HepG2 (cell line): Measurements from ENCODE around the gene RPP25L. TPM values are rescaled to one million over a fixed set of nuclear protein-coding genes. Genes with fewer than 3 reads are reported as not detected.

Source experiments
- ATAC-seq: fragments of 200-7000 bp; cut with Tn5 transposase; 3 replicates; pipeline ENCODE4 v1.9.1; 2020; ENCODE audit warnings: mild to moderate bottlenecking, moderate library complexity
- BruUV-seq: library from RNA; stranded (reverse); fragments of 400-500 nt; replicated peaks from 2 replicates; lab custom pipeline; 2021; lab: Mats Ljungman, UMichigan
- CTCF ChIA-PET: fragments of 300-600 bp; formaldehyde crosslinking; extraction: SDS; loops from one replicate; lab custom pipeline; 2021; ENCODE audit warnings: low total read pairs, inconsistent platforms, low intra/inter-chr PET ratio; lab: Yijun Ruan, JAX
- POLR2A ChIA-PET: fragments of 350-600 bp; sonication (Branson Sonifier 250); formaldehyde crosslinking; loops from one replicate; lab custom pipeline; 2020; ENCODE audit warnings: antibody characterized with exemption, inconsistent platforms; lab: Yijun Ruan, JAX
- DNase-seq: peaks from one replicate; pipeline ENCODE4 v3.0.0-alpha.2; 2015; ENCODE audit warnings: low spot score
- FAIRE-seq: peaks from 3 replicates; lab custom pipeline; 2011; peaks lifted over from hg19 to GRCh38; lab: Jason Lieb, UNC
- H2AFZ ChIP-seq: one replicate; pipeline ENCODE4 v1.6.1; 2011; ENCODE audit warnings: low read length, inconsistent platforms
- H3K27ac ChIP-seq: fragments of 300-600 bp; 3 replicates; pipeline ENCODE4 v1.8.0; 2011; ENCODE audit warnings: mixed run types, mild to moderate bottlenecking, mixed read lengths, low read length, inconsistent platforms; ENCODE audit not compliant: insufficient read depth; ENCODE audit errors: extremely low read length
- H3K27me3 ChIP-seq, 2 experiments: fragments of 200-600 bp in 1 of 2; 2 replicates in 1 of 2; 3 replicates in 1 of 2; pipeline versions ENCODE4 v1.6.0 to v1.8.0; 2011; ENCODE audit warnings: low read length in 2 of 2, mild to moderate bottlenecking in 2 of 2, moderate library complexity in 2 of 2, inconsistent platforms in 1 of 2; ENCODE audit not compliant: insufficient read depth in 2 of 2, control insufficient read depth in 1 of 2
- H3K36me3 ChIP-seq, 2 experiments: fragments of 200-600 bp in 1 of 2; replicated peaks in 1 of 2; 2 replicates in 1 of 2; 3 replicates in 1 of 2; pipeline versions ENCODE4 v1.5.1 to v1.8.0; 2011; ENCODE audit warnings: low read length in 2 of 2, inconsistent platforms in 1 of 2; ENCODE audit not compliant: insufficient read depth in 2 of 2, control insufficient read depth in 1 of 2
- H3K4me1 ChIP-seq: 2 replicates; pipeline ENCODE4 v1.5.1; 2012; ENCODE audit warnings: low read length, inconsistent platforms; ENCODE audit not compliant: insufficient read depth
- H3K4me2 ChIP-seq: 2 replicates; pipeline ENCODE4 v1.6.0; 2011; ENCODE audit warnings: low read depth, low read length, inconsistent platforms
- H3K4me3 ChIP-seq, 3 experiments: fragments of 200-600 bp in 1 of 3; sonication (generic), shearing (Covaris generic) in 1 of 3; replicated peaks in 1 of 3; 2 replicates each; pipeline ENCODE4 v1.5.1; 2011 to 2016; ENCODE audit warnings: low read length in 3 of 3, inconsistent platforms in 2 of 3, low read depth in 2 of 3, mild to moderate bottlenecking in 2 of 3, control low read depth in 1 of 3, mixed read lengths in 1 of 3; ENCODE audit not compliant: insufficient read depth in 1 of 3
- H3K79me2 ChIP-seq: one replicate; pipeline ENCODE4 v1.6.1; 2011; ENCODE audit warnings: low read length, inconsistent platforms; ENCODE audit not compliant: insufficient read depth
- H3K9ac ChIP-seq: 2 replicates; pipeline ENCODE4 v1.6.0; 2011; ENCODE audit warnings: mild to moderate bottlenecking, low read depth, low read length, inconsistent platforms; ENCODE audit not compliant: insufficient read depth
- H3K9me3 ChIP-seq: 2 replicates; pipeline ENCODE4 v1.5.1; 2012; ENCODE audit warnings: mild to moderate bottlenecking, low read length
- H4K20me1 ChIP-seq: 2 replicates; pipeline ENCODE4 v1.6.0; 2011; ENCODE audit warnings: inconsistent platforms, mild to moderate bottlenecking, low read length, moderate library complexity; ENCODE audit not compliant: insufficient read depth
- KAT2B ChIP-seq: fragments of 150-350 bp; IDR thresholded peaks from 2 replicates; pipeline ENCODE4 v1.6.1; 2014; ENCODE audit warnings: low read depth, low read length, borderline replicate concordance
- KMT2A ChIP-seq: sonication (generic); formaldehyde crosslinking; IDR thresholded peaks from 2 replicates; pipeline ENCODE4 v1.4.0; 2020; ENCODE audit warnings: missing genetic modification reagents
- MZF1 ChIP-seq: sonication (generic); formaldehyde crosslinking; IDR thresholded peaks from 2 replicates; pipeline ENCODE4 v1.8.1; 2023; ENCODE audit warnings: mild to moderate bottlenecking, missing genetic modification reagents, borderline replicate concordance
- NKX3-1 ChIP-seq: sonication (generic); formaldehyde crosslinking; IDR thresholded peaks from 2 replicates; pipeline ENCODE4 v1.5.0; 2020; ENCODE audit warnings: missing genetic modification reagents
- ZKSCAN5 ChIP-seq: sonication (generic); formaldehyde crosslinking; IDR thresholded peaks from 2 replicates; pipeline ENCODE4 v1.5.1; 2020; ENCODE audit warnings: mild to moderate bottlenecking, missing genetic modification reagents
- ZNF570 ChIP-seq: sonication (generic); formaldehyde crosslinking; IDR thresholded peaks from 2 replicates; pipeline ENCODE4 v1.4.0; 2020; ENCODE audit warnings: mild to moderate bottlenecking, missing genetic modification reagents, borderline replicate concordance
- ZNF589 ChIP-seq: sonication (generic); formaldehyde crosslinking; conservative IDR thresholded peaks from 2 replicates; pipeline ENCODE4 v1.8.0; 2022; ENCODE audit warnings: mild to moderate bottlenecking, moderate library complexity, missing genetic modification reagents
- ZNF644 ChIP-seq: IDR thresholded peaks from 2 replicates; pipeline ENCODE4 v1.6.1; 2016; ENCODE audit warnings: low read depth
- ZNF775 ChIP-seq: sonication (generic); formaldehyde crosslinking; IDR thresholded peaks from 2 replicates; pipeline ENCODE4 v1.4.0; 2020; ENCODE audit warnings: missing genetic modification reagents, mild to moderate bottlenecking, moderate library complexity, borderline replicate concordance
- WGBS: methylation state at CpG from one replicate; pipeline ENCODE4 v1.1.6; 2017; ENCODE audit warnings: low lambda C conversion rate; 5-methylcytosine and 5-hydroxymethylcytosine counted together
- in situ Hi-C: cut with HindIII; loops from 2 replicates; pipeline ENCODE4 v1.10.0; 2017; ENCODE audit warnings: low pct_unique_long_range_greater_than_20kb; ENCODE audit not compliant: extremely low pct_ligation_motif_present
- intact Hi-C: fragments of 100-400 bp; cut with micrococcal nuclease; formaldehyde crosslinking; loops from one replicate; pipeline ENCODE4 v1.10.0; 2022; ENCODE audit not compliant: unreplicated experiment
- polyA plus RNA-seq, 8 experiments: library from polyadenylated mRNA; depleted of rRNA in 3 of 8; stranded (reverse) in 7 of 8; unstranded in 1 of 8; fragments of >200 nt; fragmentation: Illumina TruSeq in 4 of 8; extraction: Trizol in 4 of 8; gene quantifications; 2 replicates each; pipeline versions ENCODE4 v1.2.1 to v1.2.3, GENCODE V29; 2011 to 2016; ENCODE audit warnings: low read depth in 4 of 8, missing spikeins in 1 of 8, mixed read lengths in 1 of 8; ENCODE audit not compliant: insufficient read depth in 1 of 8
- total RNA-seq, 5 experiments: library from RNA; depleted of rRNA; stranded (reverse); fragments of >200 nt; fragmentation: Illumina TruSeq; extraction: Trizol; gene quantifications; 2 replicates each; pipeline ENCODE4 v1.2.3, GENCODE V29; 2016; ENCODE audit warnings: low read depth in 1 of 5
- TF ChIP-seq, protein P1 (sequence below): sonication (generic); IDR thresholded peaks from 2 replicates; pipeline ENCODE4 v1.6.1; 2016; ENCODE audit warnings: low read depth, borderline replicate concordance
- TF ChIP-seq, protein P2 (sequence below), 2 experiments: sonication (generic) in 1 of 2; formaldehyde crosslinking in 1 of 2; IDR thresholded peaks; 2 replicates each; pipeline versions ENCODE4 v1.4.0 to v1.6.1; 2016 to 2020; ENCODE audit warnings: borderline replicate concordance in 1 of 2, low read depth in 1 of 2, mild to moderate bottlenecking in 1 of 2, missing genetic modification reagents in 1 of 2
- TF ChIP-seq, protein P3 (sequence below): IDR thresholded peaks from 2 replicates; pipeline ENCODE4 v1.6.1; 2012; ENCODE audit warnings: inconsistent platforms
- TF ChIP-seq, protein P4 (sequence below): sonication (generic); formaldehyde crosslinking; IDR thresholded peaks from 2 replicates; pipeline ENCODE4 v1.5.0; 2020; ENCODE audit warnings: mild to moderate bottlenecking, missing genetic modification reagents

The RPP25L gene
- total and polyA plus RNA-seq, 2 of the 13 experiments (the other 11 are each of a cell fraction or from before 2014, with no cell fraction given) = 24.5 to 27.3 TPM

DNA sequence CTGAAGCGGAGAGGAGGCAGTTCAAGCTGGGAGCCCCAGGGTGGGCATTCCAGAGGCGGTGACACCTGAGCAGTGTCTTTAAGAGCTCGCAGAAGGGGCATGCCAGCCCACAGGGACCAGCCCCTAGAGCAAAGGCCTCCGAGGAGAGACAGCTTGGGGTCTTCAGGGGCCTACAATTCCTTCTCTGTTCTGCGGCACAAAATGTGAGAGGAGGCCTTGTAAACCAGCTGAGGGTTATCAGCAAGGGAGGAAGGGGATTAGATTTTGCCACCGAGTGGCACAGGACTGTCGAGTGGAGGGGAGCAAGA is 26.2 kb upstream of the RPP25L start:
- Histone ChIP-seq H3K36me3 (peaks cover 3 to 4% of the 10 kb centered on the region in 2 experiments; a peak in 3 of 5 replicates), H3K27ac (peak overlapping the region; percentile 70), H3K4me2 (peak overlapping the region; percentile 99), H2AFZ (no peak overlapping the region), H3K9me3 (no peaks in the 10 kb centered on the region), H3K4me1 (peaks cover 64% of the 10 kb centered on the region), H4K20me1 (no peaks in the 10 kb centered on the region), H3K9ac (peak overlapping the region; percentile 77), H3K27me3 (no peaks in the 10 kb centered on the region; a peak in 1 of 5 replicates), H3K79me2 (peaks cover 14% of the 10 kb centered on the region), H3K4me3 (peak overlapping the region; percentile 66 to 91 (median 86))
- 0% methylated on average over 4 of the region's 7 CpGs for WGBS
- ATAC-seq = no peak
- FAIRE-seq = no peak
- no TSS peak for BruUV-seq
- CTCF ChIA-PET = interaction anchor here (1.3 kb wide), 1 partner anchor 8 kb away, joined by 5 read pairs; the partner anchor contains the start of gene GALT
- POLR2A ChIA-PET = interaction anchor here (1.0 to 6.9 kb wide), 12 partner anchors 8 to 434 kb away, joined by 3 to 100 read pairs (median 9); partner anchors contain the start of genes ARID3C, DCTN3, GALT and IL11RA
- in situ Hi-C loops = no loop called here
- intact Hi-C loops = no loop called here
- no peak for DNase-seq
- TF ChIP-seq ZNF775 (CRISPR knock-in tag) (0 out of 2 replicates have a peak, but pooled peaks have one; percentile 63), ZKSCAN5 (CRISPR knock-in tag) (no peak), NKX3-1 (CRISPR knock-in tag) (no peak), KMT2A (CRISPR knock-in tag) (no peak), ZNF644 (CRISPR knock-in tag) (no peak), MZF1 (CRISPR knock-in tag) (no peak), ZNF570 (no peak), ZNF589 (CRISPR knock-in tag) (no peak), KAT2B (no peak)
- TF ChIP-seq, protein P1, sequence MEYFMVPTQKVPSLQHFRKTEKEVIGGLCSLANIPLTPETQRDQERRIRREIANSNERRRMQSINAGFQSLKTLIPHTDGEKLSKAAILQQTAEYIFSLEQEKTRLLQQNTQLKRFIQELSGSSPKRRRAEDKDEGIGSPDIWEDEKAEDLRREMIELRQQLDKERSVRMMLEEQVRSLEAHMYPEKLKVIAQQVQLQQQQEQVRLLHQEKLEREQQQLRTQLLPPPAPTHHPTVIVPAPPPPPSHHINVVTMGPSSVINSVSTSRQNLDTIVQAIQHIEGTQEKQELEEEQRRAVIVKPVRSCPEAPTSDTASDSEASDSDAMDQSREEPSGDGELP = 0 out of 2 replicates have a peak, but pooled peaks have one; percentile 3
- TF ChIP-seq, protein P2, sequence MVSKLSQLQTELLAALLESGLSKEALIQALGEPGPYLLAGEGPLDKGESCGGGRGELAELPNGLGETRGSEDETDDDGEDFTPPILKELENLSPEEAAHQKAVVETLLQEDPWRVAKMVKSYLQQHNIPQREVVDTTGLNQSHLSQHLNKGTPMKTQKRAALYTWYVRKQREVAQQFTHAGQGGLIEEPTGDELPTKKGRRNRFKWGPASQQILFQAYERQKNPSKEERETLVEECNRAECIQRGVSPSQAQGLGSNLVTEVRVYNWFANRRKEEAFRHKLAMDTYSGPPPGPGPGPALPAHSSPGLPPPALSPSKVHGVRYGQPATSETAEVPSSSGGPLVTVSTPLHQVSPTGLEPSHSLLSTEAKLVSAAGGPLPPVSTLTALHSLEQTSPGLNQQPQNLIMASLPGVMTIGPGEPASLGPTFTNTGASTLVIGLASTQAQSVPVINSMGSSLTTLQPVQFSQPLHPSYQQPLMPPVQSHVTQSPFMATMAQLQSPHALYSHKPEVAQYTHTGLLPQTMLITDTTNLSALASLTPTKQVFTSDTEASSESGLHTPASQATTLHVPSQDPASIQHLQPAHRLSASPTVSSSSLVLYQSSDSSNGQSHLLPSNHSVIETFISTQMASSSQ (IDR thresholded peaks at IDR 0.05; ENCODE audit: low read depth) = no peak
- TF ChIP-seq, protein P2 (CRISPR knock-in tag; IDR thresholded peaks at IDR 0.05; ENCODE audit: borderline replicate concordance) = no peak
- TF ChIP-seq, protein P3, sequence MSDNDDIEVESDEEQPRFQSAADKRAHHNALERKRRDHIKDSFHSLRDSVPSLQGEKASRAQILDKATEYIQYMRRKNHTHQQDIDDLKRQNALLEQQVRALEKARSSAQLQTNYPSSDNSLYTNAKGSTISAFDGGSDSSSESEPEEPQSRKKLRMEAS = no peak
- TF ChIP-seq, protein P4, sequence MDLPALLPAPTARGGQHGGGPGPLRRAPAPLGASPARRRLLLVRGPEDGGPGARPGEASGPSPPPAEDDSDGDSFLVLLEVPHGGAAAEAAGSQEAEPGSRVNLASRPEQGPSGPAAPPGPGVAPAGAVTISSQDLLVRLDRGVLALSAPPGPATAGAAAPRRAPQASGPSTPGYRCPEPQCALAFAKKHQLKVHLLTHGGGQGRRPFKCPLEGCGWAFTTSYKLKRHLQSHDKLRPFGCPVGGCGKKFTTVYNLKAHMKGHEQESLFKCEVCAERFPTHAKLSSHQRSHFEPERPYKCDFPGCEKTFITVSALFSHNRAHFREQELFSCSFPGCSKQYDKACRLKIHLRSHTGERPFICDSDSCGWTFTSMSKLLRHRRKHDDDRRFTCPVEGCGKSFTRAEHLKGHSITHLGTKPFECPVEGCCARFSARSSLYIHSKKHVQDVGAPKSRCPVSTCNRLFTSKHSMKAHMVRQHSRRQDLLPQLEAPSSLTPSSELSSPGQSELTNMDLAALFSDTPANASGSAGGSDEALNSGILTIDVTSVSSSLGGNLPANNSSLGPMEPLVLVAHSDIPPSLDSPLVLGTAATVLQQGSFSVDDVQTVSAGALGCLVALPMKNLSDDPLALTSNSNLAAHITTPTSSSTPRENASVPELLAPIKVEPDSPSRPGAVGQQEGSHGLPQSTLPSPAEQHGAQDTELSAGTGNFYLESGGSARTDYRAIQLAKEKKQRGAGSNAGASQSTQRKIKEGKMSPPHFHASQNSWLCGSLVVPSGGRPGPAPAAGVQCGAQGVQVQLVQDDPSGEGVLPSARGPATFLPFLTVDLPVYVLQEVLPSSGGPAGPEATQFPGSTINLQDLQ (CRISPR knock-in tag) = no peak
